Measurements from ENCODE around the gene DBF4.

The DBF4 gene

GRCh38 chr7:87948371-87948770, 72.1 kb downstream of the DBF4 start:
- no peak for TF ChIP-seq CTCF (conservative IDR thresholded peaks at IDR 0.05)
- H3K27ac ChIP-seq: no peak overlapping the region

All from VCaP (cell line).